ENCODE results near the gene SERGEF. TPM values are rescaled to one million over a fixed set of nuclear protein-coding genes. Genes with fewer than 3 reads are reported as not detected.

Gene SERGEF
- total and polyA plus RNA-seq, 2 of the 13 experiments (the other 11 are each of a cell fraction or from before 2014, with no cell fraction given) = 54.5 to 114 TPM

Other genes with a start within 250 kb of the SERGEF start
- gene TPH1, start 33.2 kb upstream of the SERGEF start, total RNA-seq (2016; rRNA removed; fragmentation: Illumina TruSeq; extraction: Trizol) = 0.22 and 0.53 TPM in 2 replicates
- gene TPH1, start 33.2 kb upstream of the SERGEF start, polyA plus RNA-seq (2011; rRNA removed) = 0.22 and 0.26 TPM in 2 replicates
- gene SAAL1, start 93.0 kb upstream of the SERGEF start, total RNA-seq (2016; rRNA removed; fragmentation: Illumina TruSeq; extraction: Trizol) = 45.7 and 46.0 TPM in 2 replicates
- 12.3 and 16.5 TPM in 2 replicates for gene SAAL1, start 93.0 kb upstream of the SERGEF start, polyA plus RNA-seq (2011; rRNA removed)
- not detected in 2 replicates for gene MRGPRX3, start 119.5 kb upstream of the SERGEF start, total RNA-seq (2016; rRNA removed; fragmentation: Illumina TruSeq; extraction: Trizol)
- 0.51 and 0.53 TPM in 2 replicates for gene MRGPRX3, start 119.5 kb upstream of the SERGEF start, polyA plus RNA-seq (2011; rRNA removed)
- 0.18 and 0.36 TPM in 2 replicates for gene MRGPRX4, start 159.8 kb upstream of the SERGEF start, total RNA-seq (2016; rRNA removed; fragmentation: Illumina TruSeq; extraction: Trizol)
- gene MRGPRX4, start 159.8 kb upstream of the SERGEF start, polyA plus RNA-seq (2011; rRNA removed) = 0.12 and 0.18 TPM in 2 replicates
- gene SAA4, start 223.8 kb upstream of the SERGEF start, total RNA-seq (2016; rRNA removed; fragmentation: Illumina TruSeq; extraction: Trizol) = 147 and 253 TPM in 2 replicates
- gene SAA4, start 223.8 kb upstream of the SERGEF start, polyA plus RNA-seq (2011; rRNA removed) = 53.4 and 94.1 TPM in 2 replicates
- 0.27 TPM in 1 of 2 replicates, not detected in the other for gene SAA2, start 235.6 kb upstream of the SERGEF start, total RNA-seq (2016; rRNA removed; fragmentation: Illumina TruSeq; extraction: Trizol)
- 0.12 TPM in 1 of 2 replicates, not detected in the other for gene SAA2, start 235.6 kb upstream of the SERGEF start, polyA plus RNA-seq (2011; rRNA removed)